GM12878 (cell line): ENCODE results near the gene FAXC. TPM values are rescaled to one million over a fixed set of nuclear protein-coding genes. Genes with fewer than 3 reads are reported as not detected.

ENCODE experiments used
- ATAC-seq: fragments of 200-7000 bp; cut with Tn5 transposase; 3 replicates; pipeline ENCODE4 v1.9.1; 2020; ENCODE audit warnings: mild to moderate bottlenecking, moderate library complexity
- Bru-seq: library from RNA; stranded (reverse); fragments of 400-500 nt; gene quantifications from one replicate; lab custom pipeline; 2021; lab: Mats Ljungman, UMichigan
- BruChase-seq, 2 experiments: library from RNA; stranded (reverse); fragments of 400-500 nt; gene quantifications; one replicate each; lab custom pipeline; 2021; lab: Mats Ljungman, UMichigan
- BruUV-seq: library from RNA; stranded (reverse); fragments of 400-500 nt; replicated peaks from 2 replicates; lab custom pipeline; 2021; lab: Mats Ljungman, UMichigan
- CTCF ChIA-PET: fragments of 300-600 bp; sonication (Branson Sonifier 250); formaldehyde crosslinking; extraction: SDS; loops from one replicate; lab custom pipeline; 2021; ENCODE audit warnings: inconsistent platforms; lab: Yijun Ruan, JAX
- POLR2A ChIA-PET: fragments of 350-600 bp; formaldehyde crosslinking; extraction: SDS; loops from one replicate; lab custom pipeline; 2021; ENCODE audit warnings: inconsistent platforms; lab: Charles Lee
- RAD21 ChIA-PET: fragments of 300-600 bp; sonication (Branson Sonifier 250); formaldehyde crosslinking; loops from one replicate; lab custom pipeline; 2023; ENCODE audit warnings: antibody characterized with exemption; ENCODE audit not compliant: unreplicated experiment; lab: Charles Lee
- SMC1A ChIA-PET: fragments of 300-600 bp; sonication (Branson Sonifier 250); formaldehyde crosslinking; loops from one replicate; lab custom pipeline; 2023; ENCODE audit not compliant: unreplicated experiment, uncharacterized antibody; lab: Charles Lee
- DNase-seq: peaks from one replicate; pipeline ENCODE4 v3.0.0-alpha.2; 2011; ENCODE audit warnings: low read depth, low spot score
- FAIRE-seq: peaks from 3 replicates; lab custom pipeline; 2011; peaks lifted over from hg19 to GRCh38; lab: Jason Lieb, UNC
- H2AFZ ChIP-seq: 2 replicates; pipeline ENCODE4 v1.6.0; 2011; ENCODE audit warnings: low read depth, low read length, control low read depth; ENCODE audit not compliant: control insufficient read depth
- H3K27ac ChIP-seq: 2 replicates; pipeline ENCODE4 v1.5.1; 2011; ENCODE audit warnings: control low read depth; ENCODE audit not compliant: control insufficient read depth, insufficient read depth
- H3K27me3 ChIP-seq, 2 experiments: replicated peaks in 1 of 2; 2 replicates each; pipeline versions ENCODE4 v1.6.0 to v1.6.1; 2011; ENCODE audit warnings: low read length in 1 of 2; ENCODE audit not compliant: control insufficient read depth in 2 of 2, insufficient read depth in 2 of 2
- H3K36me3 ChIP-seq, 2 experiments: 2 replicates each; pipeline ENCODE4 v1.5.1; 2011; ENCODE audit warnings: low read length in 1 of 2; ENCODE audit not compliant: control insufficient read depth in 2 of 2, insufficient read depth in 2 of 2
- H3K4me1 ChIP-seq: 2 replicates; pipeline ENCODE4 v1.6.1; 2011; ENCODE audit warnings: mild to moderate bottlenecking, low read length, moderate library complexity, mixed read lengths; ENCODE audit not compliant: control insufficient read depth, insufficient read depth
- H3K4me2 ChIP-seq: 2 replicates; pipeline ENCODE4 v1.6.0; 2011; ENCODE audit warnings: control low read depth; ENCODE audit not compliant: control insufficient read depth, insufficient read depth
- H3K4me3 ChIP-seq: fragments of 200-600 bp; sonication (generic); 2 replicates; pipeline ENCODE4 v1.5.1; 2016
- H3K79me2 ChIP-seq: 2 replicates; pipeline ENCODE4 v1.6.0; 2011; ENCODE audit warnings: low read length; ENCODE audit not compliant: control insufficient read depth, insufficient read depth
- H3K9ac ChIP-seq: 2 replicates; pipeline ENCODE4 v1.8.0; 2011; ENCODE audit warnings: low read length, control low read depth, mixed read lengths; ENCODE audit not compliant: control insufficient read depth, insufficient read depth
- H3K9me3 ChIP-seq: replicated peaks from 3 replicates; pipeline ENCODE4 v1.5.1; 2011; ENCODE audit warnings: mild to moderate bottlenecking, low read length; ENCODE audit not compliant: control insufficient read depth, insufficient read depth
- H4K20me1 ChIP-seq: 2 replicates; pipeline ENCODE4 v1.6.0; 2011; ENCODE audit not compliant: control insufficient read depth, insufficient read depth
- EGR1 ChIP-seq, 2 experiments: IDR thresholded peaks; 1 replicate in 1 of 2; 2 replicates in 1 of 2; pipeline ENCODE4 v1.6.1; 2011 to 2012; ENCODE audit warnings: low read depth in 2 of 2, low read length in 2 of 2, borderline replicate concordance in 1 of 2, mild to moderate bottlenecking in 1 of 2, moderate library complexity in 1 of 2
- SRF ChIP-seq, 2 experiments: IDR thresholded peaks; 2 replicates each; pipeline ENCODE4 v1.6.1; 2011; ENCODE audit warnings: low read depth in 2 of 2, low read length in 2 of 2, mild to moderate bottlenecking in 1 of 2, moderate library complexity in 1 of 2
- SUZ12 ChIP-seq: fragments of 200-600 bp; sonication (generic); IDR thresholded peaks from one replicate; pipeline ENCODE4 v1.6.1; 2018; ENCODE audit warnings: antibody characterized with exemption, mild to moderate bottlenecking; ENCODE audit not compliant: unreplicated experiment
- WGBS: methylation state at CpG from one replicate; pipeline ENCODE4 v1.1.6; 2016; ENCODE audit warnings: low lambda C conversion rate; ENCODE audit not compliant: insufficient replicate concordance, insufficient coverage; ENCODE audit errors: missing lambda C conversion rate; 5-methylcytosine and 5-hydroxymethylcytosine counted together
- in situ Hi-C: fragments of 300-500 bp; cut with MboI; formaldehyde crosslinking; loops from 9 replicates; pipeline ENCODE4 v1.14.3; 2018; ENCODE audit warnings: mixed read lengths
- intact Hi-C: fragments of 100-400 bp; cut with micrococcal nuclease; formaldehyde crosslinking; loops from one replicate; pipeline ENCODE4 v1.14.2; 2022; ENCODE audit not compliant: unreplicated experiment
- long read RNA-seq, 2 experiments: library from polyadenylated mRNA; unstranded; transcript quantifications; one replicate each; pipeline ENCODE4 v2.0.0, GENCODE V29; 2019 to 2020
- polyA minus RNA-seq, 3 experiments: library from RNA; depleted of rRNA, polyadenylated mRNA; stranded (reverse); fragments of >200 nt; gene quantifications; 2 replicates each; pipeline ENCODE4 v1.2.3, GENCODE V29; 2011
- polyA plus RNA-seq, 11 experiments: library from polyadenylated mRNA; depleted of rRNA in 4 of 11; unstranded in 6 of 11; stranded (reverse) in 5 of 11; fragments of >200 nt; fragmentation: Nextera tagmentation in 4 of 11; fragmentation: Illumina TruSeq in 1 of 11; extraction: Ambion mirVana in 4 of 11; extraction: Trizol in 1 of 11; gene quantifications; 1 replicate in 1 of 11; 2 replicates in 10 of 11; pipeline versions ENCODE4 v1.2.1 to v1.2.3, GENCODE V29; 2011 to 2016; ENCODE audit warnings: inconsistent platforms in 2 of 11, missing spikeins in 2 of 11, low read depth in 1 of 11
- total RNA-seq, 4 experiments: library from RNA; depleted of rRNA in 3 of 4; stranded (reverse); fragments of >200 nt in 3 of 4; fragmentation: Illumina TruSeq in 1 of 4; extraction: Trizol in 1 of 4; gene quantifications; 2 replicates each; pipeline versions ENCODE4 v1.2.1 to v1.2.3, GENCODE V29; 2013 to 2021

FAXC gene
- not detected in 2 replicates for total RNA-seq (2013; cell fraction: nucleolus; rRNA removed)
- total RNA-seq (2014; rRNA removed) (not detected in 2 replicates), total RNA-seq (2014; rRNA removed; fragmentation: Illumina TruSeq; extraction: Trizol) (not detected in 2 replicates), total RNA-seq (2021) (not detected in 2 replicates), polyA plus RNA-seq (2011; rRNA removed) (not detected in 2 replicates), polyA plus RNA-seq (2014; fragmentation: Illumina TruSeq; extraction: Trizol) (not detected in 2 replicates), polyA plus RNA-seq (2014; fragmentation: Nextera tagmentation; extraction: Ambion mirVana) (not detected), polyA plus RNA-seq (2014; rRNA removed) (not detected in 2 replicates), polyA plus RNA-seq (2016; fragmentation: Nextera tagmentation; extraction: Ambion mirVana) (not detected), polyA minus RNA-seq (2011; rRNA and poly(A)+ RNA removed) (not detected in 2 replicates), Bru-seq, nascent RNA (percentile 1 among the genes with signal in this experiment), BruChase-seq, experiment 1, labeled RNA remaining after a 6-hour chase (percentile 8 among the genes with signal in this experiment), BruChase-seq, experiment 2, labeled RNA remaining after a 2-hour chase (percentile 12 among the genes with signal in this experiment)
- not detected for polyA plus RNA-seq (2011; ENCODE audit: low read depth)
- polyA plus RNA-seq (2011; cell fraction: cytosol; rRNA removed), result not detected in 2 replicates
- not detected in 2 replicates for polyA plus RNA-seq (2011; cell fraction: nucleus; rRNA removed)
- not detected in 2 replicates for polyA plus RNA-seq (2012)
- not detected in 2 replicates for polyA minus RNA-seq (2011; cell fraction: cytosol; rRNA and poly(A)+ RNA removed)
- not detected in 2 replicates for polyA minus RNA-seq (2011; cell fraction: nucleus; rRNA and poly(A)+ RNA removed)
- long read RNA-seq, experiment 1, result 0 reads
- long read RNA-seq, experiment 2, partial matches to known transcripts, result 0 of 1 reads
- long read RNA-seq, experiment 2, other reads (novel, unspliced or antisense), result 1 of 1 reads

GRCh38 chr6:99349171-99350141 lies at the start of gene FAXC:
Gene FAXC (minus strand): TSS chr6:99349674. CDS start chr6:99349372, 302 bp downstream.
- no peaks in the 10 kb centered on the region for H3K36me3 ChIP-seq
- FAIRE-seq, result no peak
- H3K4me2 ChIP-seq, result peak within 1 kb of the TSS; percentile 79
- no peaks in the 10 kb centered on the region for H3K4me1 ChIP-seq
- H3K79me2 ChIP-seq, result no peaks in the 10 kb centered on the region
- no TSS peak for BruUV-seq
- no peaks in the 10 kb centered on the region for H3K9me3 ChIP-seq
- 12% methylated on average over 39 of the region's 108 CpGs for WGBS
- RAD21 ChIA-PET, result no interaction called here
- CTCF ChIA-PET, result interaction anchor here (3.1 kb wide), 1 partner anchor 19 kb away, joined by 14 read pairs; no protein-coding TSS in a partner anchor
- H2AFZ ChIP-seq, result no peak within 1 kb of the TSS
- no peak for DNase-seq
- no peaks in the 10 kb centered on the region for H4K20me1 ChIP-seq
- peak; percentile 68 for ATAC-seq
- H3K27me3 ChIP-seq, result peaks cover 6 to 19% of the 10 kb centered on the region in 2 experiments
- intact Hi-C loops (no loop called here), in situ Hi-C loops (no loop called here)
- SMC1A ChIA-PET, result no interaction called here
- peak within 1 kb of the TSS; percentile 58; the same call in 1 of the 2 replicates for H3K4me3 ChIP-seq
- no peak within 1 kb of the TSS for H3K9ac ChIP-seq
- H3K27ac ChIP-seq, result no peak within 1 kb of the TSS
- POLR2A ChIA-PET, result no interaction called here
- TF ChIP-seq EGR1 (IDR thresholded peaks at IDR 0.05; ENCODE audit: borderline replicate concordance in 1 of 2, low read depth in 2 of 2, low read length in 2 of 2) (peak in 1 of 2 experiments; percentile 34; a peak in 1 of 3 replicates), SUZ12 (peak; percentile 97), SRF (IDR thresholded peaks at IDR 0.05; ENCODE audit: low read depth in 2 of 2, low read length in 2 of 2) (no peak)
